A673 (cell line): ENCODE results near the gene KRTAP2-3. TPM values are rescaled to one million over a fixed set of nuclear protein-coding genes. Genes with fewer than 3 reads are reported as not detected.
"Not testable (repeated sequence)": the region's sequence is repeated elsewhere in the genome, so short reads cannot be mapped to it uniquely, and the experiment has no call there.

ENCODE experiments used
- BruUV-seq: library from RNA; stranded (reverse); fragments of 400-500 nt; replicated peaks from 2 replicates; lab custom pipeline; 2021; lab: Mats Ljungman, UMichigan
- CTCF ChIA-PET: fragments of 300-600 bp; sonication (Branson Sonifier 250); formaldehyde crosslinking; loops from one replicate; lab custom pipeline; 2022; ENCODE audit warnings: antibody characterized with exemption; lab: Charles Lee
- POLR2A ChIA-PET: fragments of 300-600 bp; sonication (Branson Sonifier 250); formaldehyde crosslinking; loops from one replicate; lab custom pipeline; 2022; ENCODE audit warnings: antibody characterized with exemption; ENCODE audit not compliant: low non-redundant PET; lab: Charles Lee
- DNase-seq: peaks from one replicate; pipeline ENCODE4 v3.0.0-alpha.2; 2015; ENCODE audit warnings: low spot score
- H3K27ac ChIP-seq: fragments of 200-600 bp; sonication (generic); 2 replicates; pipeline ENCODE4 v1.5.1; 2016; ENCODE audit warnings: mixed run types, low read depth, mild to moderate bottlenecking, mixed read lengths, antibody characterized with exemption, low read length; ENCODE audit not compliant: poor library complexity, severe bottlenecking
- H3K27me3 ChIP-seq: fragments of 200-600 bp; sonication (generic); replicated peaks from 2 replicates; pipeline ENCODE4 v1.6.1; 2017; ENCODE audit warnings: mixed run types, low read depth, mild to moderate bottlenecking, mixed read lengths, antibody characterized with exemption, low read length; ENCODE audit not compliant: insufficient read depth, poor library complexity
- H3K36me3 ChIP-seq: fragments of 200-600 bp; sonication (generic); 2 replicates; pipeline ENCODE4 v1.6.1; 2016; ENCODE audit warnings: mixed run types, mild to moderate bottlenecking, mixed read lengths, antibody characterized with exemption, low read length; ENCODE audit not compliant: insufficient read depth, poor library complexity, severe bottlenecking
- H3K4me1 ChIP-seq: fragments of 200-600 bp; sonication (generic); 2 replicates; pipeline ENCODE4 v1.6.1; 2017; ENCODE audit warnings: mixed run types, mild to moderate bottlenecking, mixed read lengths, antibody characterized with exemption, low read length; ENCODE audit not compliant: insufficient read depth, poor library complexity, severe bottlenecking
- H3K4me3 ChIP-seq: fragments of 200-600 bp; sonication (generic); 2 replicates; pipeline ENCODE4 v1.5.1; 2016; ENCODE audit warnings: low read depth, mixed run types, mild to moderate bottlenecking, mixed read lengths, low read length; ENCODE audit not compliant: poor library complexity, severe bottlenecking
- H3K9me3 ChIP-seq: fragments of 200-600 bp; sonication (generic); 2 replicates; pipeline ENCODE4 v1.6.1; 2016; ENCODE audit warnings: mixed run types, low read depth, mild to moderate bottlenecking, mixed read lengths, antibody characterized with exemption, low read length; ENCODE audit not compliant: poor library complexity, severe bottlenecking
- EZH2 ChIP-seq: fragments of 200-600 bp; sonication (generic); IDR thresholded peaks from 2 replicates; pipeline ENCODE4 v1.6.1; 2017; ENCODE audit warnings: borderline replicate concordance, low read depth, mild to moderate bottlenecking, mixed read lengths, antibody characterized with exemption, low read length; ENCODE audit not compliant: poor library complexity, severe bottlenecking
- intact Hi-C: fragments of 100-400 bp; cut with micrococcal nuclease; formaldehyde crosslinking; loops from one replicate; pipeline ENCODE4 v1.10.0; 2022; ENCODE audit not compliant: unreplicated experiment
- total RNA-seq: library from RNA; stranded (reverse); gene quantifications from 2 replicates; pipeline ENCODE4 v1.2.3, GENCODE V29; 2021
- TF ChIP-seq, protein P1 (sequence below): fragments of 300-800, 200-600 bp; sonication (generic); conservative IDR thresholded peaks from 2 replicates; pipeline ENCODE4 v1.5.1; 2017; ENCODE audit warnings: low read depth, mild to moderate bottlenecking, antibody characterized with exemption, low read length, moderate library complexity, mixed read lengths

KRTAP2-3 gene
- total RNA-seq, 1 experiment from 2014 or later: not detected

DNA sequence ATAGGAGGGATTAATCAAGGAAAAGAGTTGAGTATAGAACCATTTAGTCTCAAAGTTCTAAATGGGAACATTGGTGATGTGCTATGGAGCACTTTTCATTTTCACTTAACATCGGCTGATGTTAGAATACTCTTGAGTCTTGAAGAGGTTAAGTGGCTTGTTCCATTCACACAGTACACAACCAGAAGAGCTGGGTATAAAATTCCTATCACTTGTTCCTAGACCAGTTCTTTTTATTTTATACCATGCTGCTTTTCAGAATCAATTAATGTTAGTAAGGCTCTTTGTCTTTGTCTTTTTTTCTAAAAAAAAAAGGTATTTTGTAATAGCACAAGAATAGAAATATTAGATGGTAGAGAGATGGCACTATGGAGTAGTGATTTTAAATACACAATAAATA is 17.0 kb downstream of the KRTAP2-3 start:
- DNase-seq: no peak
- H3K27me3 ChIP-seq: no peaks in the 10 kb centered on the region
- intact Hi-C loops: no loop called here
- H3K4me1 ChIP-seq: no peaks in the 10 kb centered on the region
- ChIA-PET POLR2A (no interaction called here), CTCF (no interaction called here)
- no peaks in the 10 kb centered on the region for H3K9me3 ChIP-seq
- H3K4me3 ChIP-seq: no peak overlapping the region
- no peaks in the 10 kb centered on the region for H3K36me3 ChIP-seq
- H3K27ac ChIP-seq: no peak overlapping the region
- BruUV-seq: no TSS peak
- TF ChIP-seq EZH2: no peak
- TF ChIP-seq, protein P1, sequence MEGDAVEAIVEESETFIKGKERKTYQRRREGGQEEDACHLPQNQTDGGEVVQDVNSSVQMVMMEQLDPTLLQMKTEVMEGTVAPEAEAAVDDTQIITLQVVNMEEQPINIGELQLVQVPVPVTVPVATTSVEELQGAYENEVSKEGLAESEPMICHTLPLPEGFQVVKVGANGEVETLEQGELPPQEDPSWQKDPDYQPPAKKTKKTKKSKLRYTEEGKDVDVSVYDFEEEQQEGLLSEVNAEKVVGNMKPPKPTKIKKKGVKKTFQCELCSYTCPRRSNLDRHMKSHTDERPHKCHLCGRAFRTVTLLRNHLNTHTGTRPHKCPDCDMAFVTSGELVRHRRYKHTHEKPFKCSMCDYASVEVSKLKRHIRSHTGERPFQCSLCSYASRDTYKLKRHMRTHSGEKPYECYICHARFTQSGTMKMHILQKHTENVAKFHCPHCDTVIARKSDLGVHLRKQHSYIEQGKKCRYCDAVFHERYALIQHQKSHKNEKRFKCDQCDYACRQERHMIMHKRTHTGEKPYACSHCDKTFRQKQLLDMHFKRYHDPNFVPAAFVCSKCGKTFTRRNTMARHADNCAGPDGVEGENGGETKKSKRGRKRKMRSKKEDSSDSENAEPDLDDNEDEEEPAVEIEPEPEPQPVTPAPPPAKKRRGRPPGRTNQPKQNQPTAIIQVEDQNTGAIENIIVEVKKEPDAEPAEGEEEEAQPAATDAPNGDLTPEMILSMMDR: no peak

DNA sequence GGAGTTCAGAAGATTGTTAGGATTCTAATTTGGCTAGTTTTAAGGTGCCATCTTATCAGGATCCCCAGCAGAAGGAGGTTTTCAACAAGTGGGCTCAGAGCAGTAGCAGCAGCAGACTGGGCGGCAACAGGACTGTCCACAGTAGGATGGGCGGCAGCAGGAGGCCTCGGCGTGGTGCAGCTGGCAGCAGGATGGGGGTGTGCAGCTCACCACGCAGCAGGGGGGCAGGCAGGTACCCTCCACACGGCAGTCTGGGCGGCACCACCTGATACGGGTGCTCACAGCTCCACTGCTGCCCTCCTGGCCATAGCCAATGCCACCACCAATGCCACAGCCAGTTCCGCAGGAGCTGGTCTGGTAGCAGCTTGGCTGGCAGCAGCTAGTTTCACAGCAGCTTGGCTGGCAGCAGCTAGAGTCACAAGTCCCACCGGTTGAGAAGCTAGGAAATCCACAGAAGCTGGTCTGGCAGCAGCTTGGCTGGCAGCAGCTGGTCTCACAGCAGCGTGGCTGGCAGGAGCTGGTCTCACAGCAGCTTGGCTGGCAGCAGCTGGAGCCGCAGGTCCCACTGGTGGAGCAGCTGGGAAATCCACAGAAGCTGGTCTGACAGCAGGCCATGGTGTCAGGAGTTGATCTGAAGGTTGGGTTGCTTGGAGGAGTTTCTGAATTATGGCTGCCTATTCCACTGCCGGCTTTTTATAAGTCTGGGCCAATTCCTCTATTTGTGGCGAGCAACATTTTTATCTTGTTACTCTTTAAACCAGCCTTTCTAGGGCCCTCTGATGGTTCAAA is 18.9 kb downstream of the KRTAP2-3 start, which contains the start of gene KRTAP1-1:
Gene KRTAP1-1 (minus strand): TSS at position 668 of the 789 bp plus-strand sequence. CDS start 53 bp downstream, at position 615.
- intact Hi-C loops, DNase-seq, H3K4me3 ChIP-seq, BruUV-seq, H3K36me3 ChIP-seq, H3K4me1 ChIP-seq, H3K27ac ChIP-seq, CTCF ChIA-PET, H3K27me3 ChIP-seq, H3K9me3 ChIP-seq, POLR2A ChIA-PET: not testable (repeated sequence)

DNA sequence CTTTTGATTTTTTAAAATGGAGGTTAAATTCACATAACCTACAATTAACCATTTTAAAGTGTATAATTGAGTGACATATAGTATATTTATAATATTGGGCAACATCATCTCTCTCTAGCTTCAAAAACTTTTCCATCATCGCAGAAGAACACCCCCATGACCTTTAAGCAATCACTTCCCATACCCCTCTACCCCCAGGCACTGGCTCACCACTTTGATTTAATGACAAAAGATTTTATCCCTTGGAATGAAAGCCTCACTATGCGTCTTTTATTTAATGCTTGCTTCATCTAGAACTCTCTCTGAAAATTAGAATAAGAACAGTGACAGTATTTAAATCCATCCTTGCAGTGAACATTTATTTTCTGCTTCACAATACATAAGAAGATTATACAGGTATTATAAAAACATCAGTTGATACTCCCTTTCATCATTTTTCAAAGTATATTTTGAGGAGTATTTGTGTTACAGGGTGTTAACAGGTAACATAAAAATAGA is 22.0 kb downstream of the KRTAP2-3 start:
- CTCF ChIA-PET: no interaction called here

DNA sequence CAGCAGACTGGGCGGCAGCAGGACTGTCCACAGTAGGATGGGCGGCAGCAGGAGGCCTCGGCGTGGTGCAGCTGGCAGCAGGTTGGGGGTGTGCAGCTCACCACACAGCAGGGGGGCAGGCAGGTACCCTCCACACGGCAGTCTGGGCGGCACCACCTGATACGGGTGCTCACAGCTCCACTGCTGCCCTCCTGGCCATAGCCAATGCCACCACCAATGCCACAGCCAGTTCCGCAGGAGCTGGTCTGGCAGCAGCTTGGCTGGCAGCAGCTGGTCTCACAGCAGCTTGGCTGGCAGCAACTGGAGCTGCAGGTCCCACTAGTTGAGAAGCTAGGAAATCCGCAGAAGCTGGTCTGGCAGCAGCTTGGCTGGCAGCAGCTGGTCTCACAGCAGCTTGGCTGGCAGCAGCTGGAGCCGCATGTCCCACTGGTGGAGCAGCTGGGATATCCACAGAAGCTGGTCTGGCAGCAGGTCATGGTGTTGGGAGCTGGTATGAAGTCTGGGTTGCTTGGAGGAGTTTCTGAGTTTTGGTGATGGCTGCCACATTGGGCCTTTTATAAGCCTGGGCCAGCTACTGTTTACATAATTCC is 25.5 kb downstream of the KRTAP2-3 start, which contains the start of gene KRTAP1-3:
Gene KRTAP1-3 (minus strand): TSS at position 529 of the 590 bp plus-strand sequence. CDS start 53 bp downstream, at position 476.
- H3K36me3 ChIP-seq, BruUV-seq, intact Hi-C loops, DNase-seq, H3K27me3 ChIP-seq, H3K9me3 ChIP-seq, H3K4me1 ChIP-seq, CTCF ChIA-PET, H3K27ac ChIP-seq, H3K4me3 ChIP-seq: not testable (repeated sequence)
- POLR2A ChIA-PET: interaction anchor here (0.6 kb wide), 1 partner anchor 15 kb away, joined by 3 read pairs; no protein-coding TSS in a partner anchor

More for the DNA sequence above, 22.0 kb downstream of the KRTAP2-3 start:
- Histone ChIP-seq H3K27ac (no peak overlapping the region), H3K36me3 (no peaks in the 10 kb centered on the region), H3K4me3 (no peak overlapping the region), H3K9me3 (no peaks in the 10 kb centered on the region), H3K4me1 (no peaks in the 10 kb centered on the region), H3K27me3 (no peaks in the 10 kb centered on the region)
- TF ChIP-seq, protein P1: no peak
- no peak for TF ChIP-seq EZH2
- no peak for DNase-seq
- BruUV-seq: no TSS peak
- POLR2A ChIA-PET: no interaction called here
- intact Hi-C loops: no loop called here
